Rectal smooth muscle tissue (tissue), 1 donor: ENCODE measurements around the gene MRPL41.
"Not testable (repeated sequence)": the region's sequence is repeated elsewhere in the genome, so short reads cannot be mapped to it uniquely, and the experiment has no call there.

Experiments used
- H3K27ac ChIP-seq: one replicate; pipeline ENCODE4 v1.7.0; 2013; ENCODE audit warnings: low read depth, low read length, inconsistent platforms
- H3K27me3 ChIP-seq: one replicate; pipeline ENCODE4 v1.7.0; 2013; ENCODE audit warnings: low read length; ENCODE audit not compliant: control insufficient read depth, insufficient read depth
- H3K36me3 ChIP-seq: one replicate; pipeline ENCODE4 v1.7.0; 2013; ENCODE audit warnings: low read length; ENCODE audit not compliant: control insufficient read depth, insufficient read depth
- H3K4me1 ChIP-seq: one replicate; pipeline ENCODE4 v1.7.0; 2013; ENCODE audit warnings: low read length; ENCODE audit not compliant: control insufficient read depth, insufficient read depth
- H3K4me3 ChIP-seq: one replicate; pipeline ENCODE4 v1.7.0; 2013; ENCODE audit warnings: low read length
- H3K9ac ChIP-seq: one replicate; pipeline ENCODE4 v1.7.0; 2013; ENCODE audit warnings: low read length

MRPL41 gene

DNA sequence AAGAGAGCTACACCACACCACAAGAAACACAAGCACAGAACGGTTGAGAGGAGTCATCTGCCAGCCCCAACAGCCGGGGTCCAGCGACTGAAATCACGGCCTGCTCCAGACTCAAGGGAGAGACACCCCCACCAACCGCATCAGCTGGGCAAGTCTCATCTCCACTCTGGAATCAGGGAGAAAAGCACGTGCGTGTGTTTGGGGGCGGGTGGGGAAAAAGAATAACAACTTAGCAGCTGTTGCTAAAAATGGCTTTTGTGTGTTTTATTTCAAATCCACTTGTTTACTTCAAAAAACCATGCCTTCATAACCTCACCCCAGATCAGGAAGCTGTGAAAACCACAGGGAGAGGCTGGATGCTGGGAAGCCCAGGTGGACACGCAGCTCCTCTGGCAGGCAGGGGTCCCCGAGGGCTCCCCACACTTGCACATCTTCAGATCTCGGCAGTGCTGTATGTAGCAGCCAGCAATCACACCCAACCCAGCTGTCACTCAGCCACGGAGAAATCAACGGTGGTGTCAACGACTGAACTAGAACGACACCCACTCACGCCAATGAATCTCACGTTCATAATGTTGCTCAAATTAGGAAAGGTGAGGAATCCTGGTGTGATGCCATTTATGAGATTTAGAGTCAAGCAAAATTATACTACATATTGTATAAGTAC is 20.4 kb upstream of the MRPL41 start:
- H3K27me3 ChIP-seq: no peaks in the 10 kb centered on the region
- H3K9ac ChIP-seq: no peak overlapping the region
- H3K36me3 ChIP-seq: no peaks in the 10 kb centered on the region
- H3K27ac ChIP-seq: no peak overlapping the region
- H3K4me3 ChIP-seq: no peak overlapping the region
- no peaks in the 10 kb centered on the region for H3K4me1 ChIP-seq

DNA sequence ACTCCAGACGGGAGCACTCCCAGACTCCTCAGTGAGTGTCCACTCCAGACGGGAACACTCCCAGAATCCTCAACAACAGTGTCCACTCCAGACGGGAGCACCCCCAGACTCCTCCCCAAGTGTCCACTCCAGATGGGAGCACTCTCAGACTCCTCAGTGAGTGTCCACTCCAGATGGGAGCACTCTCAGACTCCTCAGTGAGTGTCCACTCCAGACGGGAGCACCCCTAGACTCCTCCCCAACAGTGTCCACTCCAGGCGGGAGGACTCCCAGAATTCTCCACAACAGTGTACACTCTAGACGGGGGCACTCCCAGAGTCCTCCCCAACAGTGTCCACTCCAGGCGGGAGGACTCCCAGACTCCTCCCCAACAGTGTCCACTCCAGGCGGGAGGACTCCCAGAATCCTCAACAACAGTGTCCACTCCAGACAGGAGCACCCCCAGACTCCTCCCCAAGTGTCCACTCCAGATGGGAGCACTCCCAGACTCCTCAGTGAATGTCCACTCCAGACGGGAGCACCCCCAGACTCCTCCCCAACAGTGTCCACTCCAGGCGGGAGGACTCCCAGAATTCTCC is 18.7 kb upstream of the MRPL41 start:
- H3K36me3 ChIP-seq, H3K4me3 ChIP-seq, H3K9ac ChIP-seq, H3K4me1 ChIP-seq, H3K27ac ChIP-seq, H3K27me3 ChIP-seq: not testable (repeated sequence)

DNA sequence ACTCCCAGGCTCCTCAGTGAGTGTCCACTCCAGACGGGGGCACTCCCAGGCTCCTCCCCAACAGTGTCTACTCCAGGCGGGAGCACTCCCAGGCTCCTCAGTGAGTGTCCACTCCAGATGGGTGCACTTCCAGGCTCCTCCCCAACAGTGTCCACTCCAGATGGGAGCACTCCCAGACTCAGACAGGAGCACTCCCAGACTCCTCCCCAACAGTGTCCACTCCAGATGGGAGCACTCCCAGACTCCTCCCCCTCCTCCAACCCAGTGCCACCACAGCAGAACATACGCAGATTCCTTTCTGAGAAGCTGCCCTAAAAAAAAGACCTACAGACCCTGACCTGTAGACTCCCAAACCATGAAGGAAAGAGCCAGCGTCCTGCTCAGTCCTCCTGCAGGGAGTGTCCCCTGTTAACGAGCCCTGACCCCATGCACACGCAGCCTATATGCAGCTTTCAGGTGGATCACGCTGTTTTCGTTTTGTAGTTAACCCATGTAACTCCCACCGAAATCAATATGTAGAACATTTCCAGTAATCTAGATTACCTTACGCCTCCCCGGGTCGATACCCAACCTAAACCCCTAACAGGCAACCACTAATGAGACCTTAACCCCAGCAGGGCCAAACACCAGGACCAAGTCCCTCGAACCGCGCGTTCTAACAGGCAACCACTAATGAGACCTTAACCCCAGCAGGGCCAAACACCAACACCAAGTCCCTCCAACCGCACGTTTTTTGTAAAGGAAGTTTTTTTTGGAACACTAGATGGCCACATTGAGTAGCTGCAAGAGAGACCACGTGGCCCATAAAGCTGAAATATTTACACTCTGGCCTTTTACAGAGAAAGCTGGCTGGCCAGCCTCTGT is 17.2 kb upstream of the MRPL41 start:
- H3K4me3 ChIP-seq: no peak overlapping the region
- H3K27me3 ChIP-seq: no peaks in the 10 kb centered on the region
- no peaks in the 10 kb centered on the region for H3K4me1 ChIP-seq
- no peak overlapping the region for H3K9ac ChIP-seq
- peaks cover 4% of the 10 kb centered on the region for H3K36me3 ChIP-seq
- no peak overlapping the region for H3K27ac ChIP-seq

DNA sequence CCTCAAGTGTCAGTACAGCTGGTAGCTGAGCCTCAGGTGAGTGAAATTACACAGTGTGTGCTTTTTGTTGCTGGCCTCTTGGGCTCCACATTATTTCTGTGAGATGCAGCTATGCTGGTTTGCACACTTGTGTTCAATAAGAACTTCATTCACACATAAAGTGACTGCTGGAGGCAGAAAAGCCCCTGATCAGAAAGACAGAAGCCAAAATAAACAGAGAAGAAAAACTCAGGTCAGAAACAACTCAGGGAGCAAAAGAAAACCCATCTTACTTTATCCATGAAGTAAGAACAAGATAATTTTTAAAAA is 16.6 kb upstream of the MRPL41 start:
- H3K9ac ChIP-seq: no peak overlapping the region
- H3K4me1 ChIP-seq: no peaks in the 10 kb centered on the region
- H3K4me3 ChIP-seq: no peak overlapping the region
- peaks cover 4% of the 10 kb centered on the region for H3K36me3 ChIP-seq
- H3K27ac ChIP-seq: no peak overlapping the region
- H3K27me3 ChIP-seq: no peaks in the 10 kb centered on the region

DNA sequence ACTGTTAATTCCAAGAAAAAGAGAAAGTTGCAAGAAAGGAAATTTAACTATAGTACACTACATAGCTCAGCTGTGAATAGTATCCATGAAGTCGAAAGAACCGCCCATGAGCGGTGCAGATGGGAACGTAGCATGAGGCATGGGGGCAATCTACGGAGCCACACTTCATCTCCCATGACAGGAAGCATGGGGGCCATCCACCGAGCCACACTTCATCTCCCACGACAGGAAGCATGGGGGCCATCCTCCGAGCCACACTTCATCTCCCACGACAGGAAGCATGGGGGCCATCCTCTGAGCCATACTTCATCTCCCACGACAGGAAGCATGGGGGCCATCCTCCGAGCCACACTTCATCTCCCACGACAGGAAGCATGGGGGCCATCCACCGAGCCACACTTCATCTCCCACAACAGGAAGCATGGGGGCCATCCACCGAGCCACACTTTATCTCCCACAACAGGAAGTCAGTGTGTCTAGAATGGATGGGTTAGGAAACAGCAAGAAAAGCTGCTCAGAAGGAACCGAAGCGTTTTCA is 15.0 kb upstream of the MRPL41 start:
- not testable (repeated sequence) for H3K27ac ChIP-seq, H3K4me3 ChIP-seq, H3K4me1 ChIP-seq, H3K36me3 ChIP-seq, H3K27me3 ChIP-seq, H3K9ac ChIP-seq

DNA sequence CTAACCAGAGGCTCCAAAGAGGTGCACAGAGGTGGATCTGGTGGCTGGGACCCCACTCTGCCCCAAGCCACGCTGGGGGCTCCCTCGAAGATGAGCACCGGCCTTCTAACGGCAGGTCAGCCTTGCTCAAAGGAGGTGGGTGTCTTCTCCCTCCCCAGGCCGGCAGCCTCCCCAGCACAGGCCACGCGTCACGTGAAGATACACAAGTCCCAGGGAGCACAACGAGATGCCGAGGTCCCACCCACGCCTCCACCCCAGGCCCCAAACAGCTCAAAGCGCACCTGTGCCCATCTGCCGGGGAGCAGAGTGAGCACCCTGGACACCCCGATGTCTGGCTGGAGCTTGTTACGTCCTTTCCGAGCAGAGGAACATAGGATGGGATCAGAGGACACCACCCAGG is 13.6 kb upstream of the MRPL41 start:
- Histone ChIP-seq H3K4me3 (no peak overlapping the region), H3K36me3 (peaks cover 7% of the 10 kb centered on the region), H3K4me1 (no peaks in the 10 kb centered on the region), H3K9ac (no peak overlapping the region), H3K27ac (no peak overlapping the region), H3K27me3 (no peaks in the 10 kb centered on the region)

DNA sequence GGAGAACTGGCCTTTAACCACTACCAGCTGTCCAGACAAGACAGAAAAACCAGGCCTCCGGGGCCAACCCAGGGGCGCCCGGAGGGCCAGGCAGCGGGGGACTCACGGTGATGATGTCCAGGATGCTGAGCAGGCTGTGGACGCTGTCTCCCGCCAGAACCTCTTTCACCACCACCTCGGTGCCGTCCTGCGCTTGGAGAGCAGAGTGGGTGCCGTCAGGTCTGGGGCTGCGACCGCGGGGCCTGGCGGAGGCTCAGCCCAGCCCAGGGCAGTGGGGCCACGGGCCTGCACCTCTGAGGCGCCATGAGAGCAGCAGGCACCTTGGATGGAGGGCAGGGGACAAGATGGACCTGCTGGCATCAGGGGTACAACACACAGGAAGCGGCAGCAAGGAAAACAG is 11.1 kb upstream of the MRPL41 start:
- H3K27ac ChIP-seq: no peak overlapping the region
- H3K36me3 ChIP-seq: peaks cover 7% of the 10 kb centered on the region
- H3K9ac ChIP-seq: no peak overlapping the region
- no peaks in the 10 kb centered on the region for H3K4me1 ChIP-seq
- no peaks in the 10 kb centered on the region for H3K27me3 ChIP-seq
- no peak overlapping the region for H3K4me3 ChIP-seq

DNA sequence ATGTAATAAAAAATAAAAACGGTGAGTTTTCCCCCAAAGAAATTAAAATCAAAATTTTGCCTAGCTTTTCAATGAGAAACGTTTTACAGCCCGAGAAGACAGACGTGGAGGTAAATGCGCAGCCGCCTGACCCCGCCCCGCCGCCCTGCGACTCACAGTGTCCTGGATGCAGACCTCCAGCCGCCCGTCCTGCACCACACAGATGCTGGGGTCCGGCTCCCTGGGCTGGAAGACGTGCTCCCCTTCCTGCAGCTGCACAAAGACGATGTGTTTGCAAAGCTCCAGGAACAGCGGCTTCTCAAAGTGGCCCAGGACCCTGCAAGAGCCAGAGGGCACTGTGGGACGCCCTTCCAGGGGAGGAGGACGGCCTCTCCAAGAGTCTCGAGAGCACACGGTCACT is 9.2 kb upstream of the MRPL41 start:
- Histone ChIP-seq H3K27ac (no peak overlapping the region), H3K4me3 (no peak overlapping the region), H3K9ac (no peak overlapping the region), H3K36me3 (peaks cover 7% of the 10 kb centered on the region), H3K27me3 (no peaks in the 10 kb centered on the region), H3K4me1 (no peaks in the 10 kb centered on the region)

DNA sequence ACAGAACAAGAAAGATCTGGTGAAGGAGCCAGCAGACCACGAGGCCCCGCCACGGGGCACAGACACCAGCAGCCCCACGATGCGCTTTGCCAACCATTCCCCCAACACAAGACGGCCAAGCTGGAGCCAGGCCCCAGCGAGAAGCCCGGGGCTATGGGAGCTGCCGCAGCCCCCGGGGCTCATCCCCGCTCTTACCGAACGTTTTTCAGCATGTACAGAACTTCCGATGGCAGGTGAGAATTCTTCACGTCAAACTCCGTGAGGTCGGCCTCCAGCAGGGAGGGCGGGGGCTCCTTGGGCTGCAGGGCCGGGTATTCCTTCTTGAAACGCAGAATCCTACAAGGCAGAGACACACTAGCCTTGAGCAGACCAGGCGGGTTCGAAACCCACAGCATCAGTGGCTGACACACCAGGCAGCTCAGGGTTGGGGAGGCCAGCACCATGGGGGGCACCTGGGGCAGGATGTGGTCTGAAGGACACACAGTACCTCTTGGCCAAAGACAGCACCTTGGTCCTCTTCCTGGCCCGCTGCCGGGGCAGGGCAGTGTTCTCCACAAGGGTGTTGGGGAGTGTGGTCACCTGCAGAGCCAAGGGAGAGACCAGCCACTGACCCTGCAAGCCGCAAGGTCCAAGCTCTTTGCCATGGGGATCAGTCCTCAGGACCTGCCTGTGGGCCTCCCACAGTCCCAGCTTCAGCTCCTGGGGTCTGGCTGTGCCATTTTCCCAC is 8.3 kb upstream of the MRPL41 start:
- H3K9ac ChIP-seq: no peak overlapping the region
- no peaks in the 10 kb centered on the region for H3K27me3 ChIP-seq
- H3K4me3 ChIP-seq: no peak overlapping the region
- H3K36me3 ChIP-seq: peaks cover 3% of the 10 kb centered on the region
- H3K4me1 ChIP-seq: no peaks in the 10 kb centered on the region
- no peak overlapping the region for H3K27ac ChIP-seq

DNA sequence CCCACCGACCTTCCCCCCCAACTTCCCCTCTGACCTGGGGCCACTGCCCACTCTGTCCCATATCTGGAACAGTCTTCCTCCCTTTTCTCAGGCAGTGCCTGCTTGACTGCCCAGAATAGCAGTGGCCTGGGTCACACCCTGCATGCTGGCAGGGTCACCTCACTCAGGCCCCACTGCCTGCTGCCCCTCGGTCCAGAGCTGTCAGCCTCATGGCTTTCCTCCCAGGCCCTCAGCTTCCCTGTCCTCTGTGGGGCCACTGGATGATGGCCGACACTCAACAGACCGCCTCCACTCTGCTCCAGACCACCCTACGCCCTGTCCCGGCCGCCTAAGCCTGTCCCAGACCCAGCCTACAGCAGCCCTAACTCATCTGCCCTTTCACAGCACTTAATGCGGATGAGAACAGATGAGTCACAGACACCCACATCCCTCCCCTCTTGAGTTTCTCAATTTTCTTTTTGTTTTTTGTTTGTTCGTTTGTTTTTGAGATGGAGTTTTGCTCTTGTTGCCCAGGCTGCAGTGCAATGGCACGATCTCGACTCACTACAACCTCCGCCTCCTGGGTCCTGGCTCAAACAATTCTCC is 7.4 kb upstream of the MRPL41 start:
- Histone ChIP-seq H3K4me3 (no peak overlapping the region), H3K36me3 (peaks cover 3% of the 10 kb centered on the region), H3K27ac (no peak overlapping the region), H3K4me1 (no peaks in the 10 kb centered on the region), H3K27me3 (no peaks in the 10 kb centered on the region), H3K9ac (no peak overlapping the region)

DNA sequence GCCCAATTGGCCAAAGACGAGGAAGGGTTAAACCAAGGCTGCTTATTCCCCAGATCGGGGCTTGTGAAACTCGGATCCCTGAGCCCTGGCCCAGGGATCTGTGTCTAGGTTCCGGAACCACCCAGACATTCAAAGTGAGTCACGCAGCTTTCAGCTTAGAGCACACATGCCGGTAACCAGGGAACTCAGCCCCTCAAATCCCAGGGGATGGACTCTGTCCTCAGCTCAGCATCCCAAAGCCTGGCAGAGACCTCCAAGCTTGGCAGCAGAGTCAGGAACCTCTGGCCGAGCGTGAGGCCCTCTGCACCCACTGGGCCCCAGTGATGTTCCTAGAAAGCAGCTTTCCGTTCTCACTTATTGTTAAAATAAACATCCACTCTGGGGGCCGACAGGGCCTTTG is 6.6 kb upstream of the MRPL41 start:
- Histone ChIP-seq H3K9ac (no peak overlapping the region), H3K27me3 (no peaks in the 10 kb centered on the region), H3K27ac (no peak overlapping the region), H3K4me1 (no peaks in the 10 kb centered on the region), H3K36me3 (peaks cover 3% of the 10 kb centered on the region), H3K4me3 (no peak overlapping the region)
